Ramos (cell line): ENCODE results near the gene BCAN.

Experiments used
- in situ Hi-C: fragments of 300-500 bp; cut with MboI; formaldehyde crosslinking; loops from one replicate; pipeline ENCODE4 v1.14.3; 2022; ENCODE audit warnings: low sequenced_read_pairs; ENCODE audit not compliant: unreplicated experiment

The BCAN gene

GRCh38 chr1:156692441-156692924, 50.6 kb downstream of the BCAN start:
- in situ Hi-C loops = no loop called here

- in situ Hi-C loops = no loop called here
Observed at GRCh38 chr1:156692925-156693847, 51.3 kb downstream of the BCAN start.

- in situ Hi-C loops = no loop called here
Observed at GRCh38 chr1:156693848-156694689, 52.2 kb downstream of the BCAN start.

- in situ Hi-C loops = no loop called here
Observed at GRCh38 chr1:156694690-156694962, 52.7 kb downstream of the BCAN start.

- in situ Hi-C loops = no loop called here
Observed at GRCh38 chr1:156696755-156697154, 54.8 kb downstream of the BCAN start.

- in situ Hi-C loops = no loop called here
Observed at GRCh38 chr1:156697481-156697880, 55.6 kb downstream of the BCAN start.

- in situ Hi-C loops = no loop called here
Observed at GRCh38 chr1:156698995-156699394, 57.1 kb downstream of the BCAN start.

- in situ Hi-C loops = no loop called here
Observed at GRCh38 chr1:156700736-156701531, 59.0 kb downstream of the BCAN start.

GRCh38 chr1:156703336-156703735, 61.4 kb downstream of the BCAN start:
- in situ Hi-C loops = no loop called here

- in situ Hi-C loops = no loop called here
Observed at GRCh38 chr1:156703741-156704140, 61.8 kb downstream of the BCAN start.

- in situ Hi-C loops = no loop called here
Observed at GRCh38 chr1:156704166-156704711, 62.3 kb downstream of the BCAN start.

GRCh38 chr1:156704930-156705320, 63.0 kb downstream of the BCAN start:
- in situ Hi-C loops = no loop called here

- in situ Hi-C loops = no loop called here
Observed at GRCh38 chr1:156705321-156705917, 63.5 kb downstream of the BCAN start, which contains the start of gene CRABP2. Gene CRABP2, minus strand, starts transcription at chr1:156705583. Its CDS starts 137 bp downstream, at chr1:156705446.

GRCh38 chr1:156705918-156706656, 64.2 kb downstream of the BCAN start:
- in situ Hi-C loops = no loop called here

GRCh38 chr1:156706657-156707416, 64.9 kb downstream of the BCAN start:
- in situ Hi-C loops = no loop called here

- in situ Hi-C loops = no loop called here
Observed at GRCh38 chr1:156707417-156708217, 65.7 kb downstream of the BCAN start.

GRCh38 chr1:156708218-156708661, 66.3 kb downstream of the BCAN start:
- in situ Hi-C loops = no loop called here
